ENCODE measurements around the gene ARID3C. TPM values are rescaled to one million over a fixed set of nuclear protein-coding genes. Genes with fewer than 3 reads are reported as not detected.

Gene ARID3C
- total RNA-seq, 1 experiment from 2014 or later = 0.33 TPM

GRCh38 chr9:34585946-34586669, 42.8 kb downstream of the ARID3C start:
- Histone ChIP-seq H3K27me3 (ENCODE audit: control insufficient read depth, insufficient read depth, low read length) (peaks cover 4% of the 10 kb centered on the region; the same call in 1 of the 2 replicates), H3K9me3 (ENCODE audit: control insufficient read depth, insufficient read depth, low read depth, low read length) (no peaks in the 10 kb centered on the region), H3K27ac (ENCODE audit: low read length) (no peak overlapping the region), H3K36me3 (ENCODE audit: control insufficient read depth, insufficient read depth, low read length) (no peaks in the 10 kb centered on the region), H3K4me3 (ENCODE audit: low read depth in 2 of 2, low read length in 2 of 2) (no peak overlapping the region), H3K4me1 (ENCODE audit: control insufficient read depth, insufficient read depth, low read length) (peaks cover 10% of the 10 kb centered on the region)
- in situ Hi-C loops (cut with HindIII; ENCODE audit: low pct_unique_long_range_greater_than_20kb, low sequenced_read_pairs) (no loop called here), intact Hi-C loops (cut with micrococcal nuclease; ENCODE audit: unreplicated experiment) (loop anchor here (5.0 kb wide), 1 partner anchor 184 kb away; no protein-coding TSS in a partner anchor)
- ATAC-seq (no peak), DNase-seq (ENCODE audit: low read depth, low spot score) (no peak)
- no TSS peak for BruUV-seq (replicated peaks)
- ChIA-PET CTCF (interaction anchor here (1.0 to 1.8 kb wide), 2 partner anchors 23 to 182 kb away, joined by 4 to 5 read pairs; no protein-coding TSS in a partner anchor), POLR2A (no interaction called here)
- TF ChIP-seq SIN3A (IDR thresholded peaks at IDR 0.05; ENCODE audit: borderline replicate concordance, insufficient read depth, low read depth, low read length) (no peak), REST (IDR thresholded peaks at IDR 0.05; ENCODE audit: insufficient read depth in 1 of 2, low read depth in 2 of 2, low read length in 1 of 2) (no peak), CTCF (IDR thresholded peaks at IDR 0.05) (no peak), TCF7L2 (IDR thresholded peaks at IDR 0.05; ENCODE audit: low read depth, low read length) (no peak), POLR2AphosphoS5 (IDR thresholded peaks at IDR 0.05; ENCODE audit: low read depth, low read length) (no peak)

- H3K4me3 ChIP-seq (ENCODE audit: low read depth in 2 of 2, low read length in 2 of 2) = no peak overlapping the region
- no peaks in the 10 kb centered on the region for H3K36me3 ChIP-seq (ENCODE audit: control insufficient read depth, insufficient read depth, low read length)
- ChIA-PET CTCF (interaction anchor here (1.0 to 1.8 kb wide), 2 partner anchors 22 to 181 kb away, joined by 4 to 5 read pairs; no protein-coding TSS in a partner anchor), POLR2A (no interaction called here)
- no TSS peak for BruUV-seq (replicated peaks)
- ATAC-seq (0 out of 2 replicates have a peak, but pooled peaks have one; percentile 14), DNase-seq (ENCODE audit: low read depth, low spot score) (no peak)
- no peak for TF ChIP-seq REST (IDR thresholded peaks at IDR 0.05; ENCODE audit: insufficient read depth in 1 of 2, low read depth in 2 of 2, low read length in 1 of 2)
- TF ChIP-seq CTCF (IDR thresholded peaks at IDR 0.05) = no peak
- no peak for TF ChIP-seq TCF7L2 (IDR thresholded peaks at IDR 0.05; ENCODE audit: low read depth, low read length)
- no peak for TF ChIP-seq SIN3A (IDR thresholded peaks at IDR 0.05; ENCODE audit: borderline replicate concordance, insufficient read depth, low read depth, low read length)
- no peak for TF ChIP-seq POLR2AphosphoS5 (IDR thresholded peaks at IDR 0.05; ENCODE audit: low read depth, low read length)
- H3K27me3 ChIP-seq (ENCODE audit: control insufficient read depth, insufficient read depth, low read length) = peaks cover 4% of the 10 kb centered on the region; the same call in 1 of the 2 replicates
- in situ Hi-C loops (cut with HindIII; ENCODE audit: low pct_unique_long_range_greater_than_20kb, low sequenced_read_pairs) (no loop called here), intact Hi-C loops (cut with micrococcal nuclease; ENCODE audit: unreplicated experiment) (loop anchor here (5.0 kb wide), 1 partner anchor 183 kb away; no protein-coding TSS in a partner anchor)
- no peak overlapping the region for H3K27ac ChIP-seq (ENCODE audit: low read length)
- H3K9me3 ChIP-seq (ENCODE audit: control insufficient read depth, insufficient read depth, low read depth, low read length) = no peaks in the 10 kb centered on the region
- no peaks in the 10 kb centered on the region; the same call in 1 of the 2 replicates for H3K4me1 ChIP-seq (ENCODE audit: control insufficient read depth, insufficient read depth, low read length)
Observed at GRCh38 chr9:34584970-34585369, 43.9 kb downstream of the ARID3C start.
